Activated effector memory CD4-positive, alpha-beta T cell treated with anti-CD3 and anti-CD28 coated beads, Interleukin-2, amount 50 U/mL, for 16 hours (primary cell): Measurements from ENCODE around the gene HMCN2.
"Not testable (repeated sequence)": the region's sequence is repeated elsewhere in the genome, so short reads cannot be mapped to it uniquely, and the experiment has no call there.

ENCODE experiments used
- DNase-seq: peaks from one replicate; pipeline ENCODE4 v3.0.0-alpha.2; 2020

HMCN2 gene

DNA sequence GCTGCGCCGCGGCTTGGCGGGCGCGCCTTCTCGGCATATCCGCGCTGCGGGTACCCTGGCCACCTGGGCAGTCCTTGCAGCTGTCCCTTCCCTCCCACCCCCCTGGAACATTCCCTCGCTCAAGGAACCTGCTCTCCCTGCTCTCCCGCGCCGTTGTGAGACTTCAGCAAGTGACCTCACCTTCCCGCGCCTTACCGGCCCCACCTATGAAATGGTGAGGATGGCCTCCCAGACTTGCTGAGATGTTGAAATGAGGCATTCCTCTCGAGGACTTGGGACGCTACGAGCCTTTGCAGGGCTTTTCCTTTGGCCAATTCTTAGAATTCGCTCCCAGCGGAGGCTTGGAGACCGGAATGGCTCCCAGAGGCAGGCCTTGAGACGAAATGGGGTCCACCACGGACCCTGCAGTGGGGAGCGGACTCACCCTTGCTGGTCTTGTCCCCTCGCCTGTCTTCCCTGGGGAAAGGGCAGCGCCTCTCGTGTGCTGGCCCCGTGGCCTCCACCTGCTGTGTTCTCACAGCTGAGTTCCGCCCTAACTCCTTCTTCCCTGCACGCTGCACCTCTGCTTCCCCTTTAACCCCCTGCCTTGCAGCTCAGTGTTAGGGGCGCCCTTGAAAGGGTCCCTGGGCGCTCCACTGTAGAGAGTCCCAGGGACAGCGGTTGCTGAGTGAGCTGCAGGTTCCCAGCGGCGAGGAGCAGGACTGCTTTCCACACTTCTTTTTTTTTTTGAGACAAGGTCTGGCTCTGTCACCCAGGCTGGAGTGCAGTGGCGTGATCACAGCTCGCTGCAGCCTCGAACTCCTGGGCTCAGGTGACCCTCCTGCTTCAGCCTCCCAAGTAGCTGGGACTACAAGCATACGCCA is 907 bp downstream of the HMCN2 start:
- no peak for DNase-seq

DNA sequence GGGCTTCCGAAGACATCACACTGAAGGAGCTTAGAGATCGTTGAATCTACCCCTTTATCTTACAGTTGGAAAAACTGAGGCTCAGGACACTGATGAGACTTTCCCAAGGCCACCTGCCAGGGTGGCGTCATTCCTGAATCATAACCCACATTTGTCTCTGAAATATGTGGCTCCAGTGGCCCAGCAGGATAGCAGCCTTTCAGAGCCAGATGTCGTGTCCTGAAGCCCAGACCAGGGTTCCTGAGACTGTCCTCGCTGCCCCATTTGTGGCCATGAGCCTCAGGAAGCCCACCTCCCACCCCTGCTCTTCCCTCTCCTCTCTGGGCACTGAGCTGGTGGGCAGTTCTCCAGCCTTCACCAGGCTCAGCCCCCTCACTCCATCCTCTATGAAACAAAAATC is 2.4 kb downstream of the HMCN2 start:
- DNase-seq: no peak

DNA sequence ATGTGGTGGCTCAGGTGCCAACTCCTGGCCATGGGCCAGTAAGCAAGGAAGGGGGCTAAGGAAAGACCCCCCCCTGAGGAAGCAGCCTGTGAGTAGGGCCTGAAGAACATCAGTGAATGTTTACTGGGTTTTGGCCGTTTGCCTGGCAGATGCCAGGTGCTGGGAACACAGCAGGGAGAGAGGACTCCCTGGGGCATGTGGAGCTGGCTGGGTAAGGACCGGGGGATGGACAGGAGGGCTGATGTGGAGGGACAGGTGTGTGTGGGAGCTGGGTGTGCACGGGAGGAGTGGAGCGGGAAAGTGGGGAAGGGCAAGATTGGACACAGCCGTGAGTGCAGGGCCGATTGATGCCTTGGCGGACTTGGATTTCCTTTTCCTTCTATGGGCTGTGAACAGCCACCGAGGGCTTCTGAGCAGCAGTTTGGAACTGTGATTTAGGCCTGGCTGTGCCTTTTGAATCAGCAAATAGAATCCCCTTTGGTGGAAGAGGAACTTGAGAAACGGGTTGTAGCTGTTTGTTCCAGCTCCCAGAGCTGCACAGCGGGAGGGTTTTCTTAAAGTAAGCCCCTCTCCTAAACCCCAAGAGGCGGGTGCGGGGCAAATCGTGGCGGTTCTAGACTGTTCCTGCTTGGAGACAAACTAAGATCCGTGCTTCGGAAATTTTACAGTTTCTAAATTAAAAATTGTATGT is 3.1 kb downstream of the HMCN2 start:
- no peak for DNase-seq

DNA sequence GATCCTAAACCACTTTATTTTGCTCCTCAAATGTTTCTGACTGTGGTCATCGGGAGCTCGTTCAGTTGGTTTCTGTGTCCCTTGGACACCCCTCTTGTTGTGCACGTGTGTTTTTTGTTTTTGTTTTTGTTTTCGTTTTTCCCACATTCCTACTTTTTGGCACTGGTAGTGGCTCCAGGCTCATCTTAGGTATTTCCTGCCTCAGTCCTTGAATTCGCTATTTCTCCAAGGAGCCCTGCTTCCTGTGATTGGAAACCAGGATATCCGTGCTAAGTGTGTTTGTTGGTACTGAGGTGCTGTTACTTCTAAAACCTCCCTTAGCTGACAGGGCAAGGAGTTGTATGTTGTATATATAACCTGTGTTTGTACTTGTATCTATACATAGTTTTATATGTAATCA is 5.9 kb downstream of the HMCN2 start:
- no peak for DNase-seq

DNA sequence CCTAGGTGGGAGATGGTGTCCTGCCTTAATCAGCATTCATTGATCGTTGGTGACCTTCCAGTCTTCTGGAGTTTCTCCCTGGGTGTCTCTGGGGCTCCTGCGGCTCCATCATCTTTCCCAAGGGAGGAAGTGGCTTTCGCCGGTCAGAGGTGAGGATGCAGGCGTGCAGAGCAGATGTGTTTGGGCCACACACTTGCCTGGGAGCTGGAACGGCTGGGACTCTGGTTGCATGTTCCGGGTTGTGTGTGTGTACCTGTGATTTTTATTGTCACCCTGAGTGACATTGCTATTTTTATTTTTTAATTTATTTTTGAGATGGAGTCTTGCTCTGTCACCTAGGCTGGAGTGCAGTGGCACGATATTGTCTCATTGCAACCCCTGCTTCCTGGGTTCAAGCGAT is 9.6 kb downstream of the HMCN2 start:
- no peak for DNase-seq

DNA sequence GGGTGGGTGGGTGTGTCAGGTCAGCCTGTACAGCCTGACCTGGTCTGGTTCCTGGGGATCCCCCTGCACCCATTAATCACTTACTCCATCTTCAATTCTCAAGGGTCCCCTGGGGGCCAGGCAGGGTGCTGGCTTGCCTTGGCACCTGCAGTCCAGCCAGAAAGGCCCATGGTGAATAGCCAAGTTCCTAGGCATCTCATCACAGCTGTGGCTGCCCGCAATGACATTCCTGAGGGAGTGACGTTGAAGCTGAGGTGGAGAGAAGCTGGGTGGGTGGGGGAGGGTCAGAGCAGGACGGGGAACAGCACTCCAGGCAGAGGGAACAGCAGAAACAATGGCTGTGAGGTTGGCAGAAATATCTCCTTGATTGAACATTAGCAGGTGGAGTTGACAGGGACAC is 10.6 kb downstream of the HMCN2 start:
- DNase-seq: no peak

DNA sequence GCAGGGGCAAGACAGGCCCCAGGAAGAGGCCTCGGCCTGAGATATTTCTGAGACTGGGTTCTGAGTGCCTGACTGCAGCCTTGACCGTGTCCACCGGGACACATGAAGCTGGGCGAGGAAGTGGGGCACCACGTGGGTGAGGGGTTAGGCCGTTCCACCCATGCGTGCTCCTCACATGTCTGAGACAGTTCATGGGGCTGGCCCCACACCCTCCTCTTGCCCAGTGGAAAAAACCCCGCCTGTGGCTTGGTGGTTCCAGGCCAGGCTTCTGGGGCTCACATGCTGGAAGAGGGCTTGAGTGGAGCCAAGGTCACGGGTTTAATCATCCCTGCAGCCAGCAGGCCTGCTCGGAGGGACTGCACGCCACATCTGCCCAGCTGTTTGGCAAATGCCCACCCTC is 11.4 kb downstream of the HMCN2 start:
- no peak for DNase-seq

DNA sequence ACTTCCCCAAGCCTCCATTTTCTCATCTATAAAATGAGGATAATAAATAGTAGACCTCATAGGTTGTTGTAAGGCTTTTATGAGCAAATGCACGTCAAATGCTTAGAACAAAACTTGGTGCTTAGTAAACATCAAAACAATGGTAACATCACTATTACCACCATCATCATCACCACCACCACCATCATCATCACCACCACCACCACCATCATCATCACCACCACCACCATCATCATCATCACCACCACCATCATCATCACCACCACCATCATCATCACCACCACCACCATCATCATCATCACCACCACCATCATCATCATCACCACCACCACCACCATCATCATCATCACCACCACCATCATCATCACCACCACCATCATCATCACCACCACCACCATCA is 12.0 kb downstream of the HMCN2 start:
- DNase-seq: not testable (repeated sequence)

DNA sequence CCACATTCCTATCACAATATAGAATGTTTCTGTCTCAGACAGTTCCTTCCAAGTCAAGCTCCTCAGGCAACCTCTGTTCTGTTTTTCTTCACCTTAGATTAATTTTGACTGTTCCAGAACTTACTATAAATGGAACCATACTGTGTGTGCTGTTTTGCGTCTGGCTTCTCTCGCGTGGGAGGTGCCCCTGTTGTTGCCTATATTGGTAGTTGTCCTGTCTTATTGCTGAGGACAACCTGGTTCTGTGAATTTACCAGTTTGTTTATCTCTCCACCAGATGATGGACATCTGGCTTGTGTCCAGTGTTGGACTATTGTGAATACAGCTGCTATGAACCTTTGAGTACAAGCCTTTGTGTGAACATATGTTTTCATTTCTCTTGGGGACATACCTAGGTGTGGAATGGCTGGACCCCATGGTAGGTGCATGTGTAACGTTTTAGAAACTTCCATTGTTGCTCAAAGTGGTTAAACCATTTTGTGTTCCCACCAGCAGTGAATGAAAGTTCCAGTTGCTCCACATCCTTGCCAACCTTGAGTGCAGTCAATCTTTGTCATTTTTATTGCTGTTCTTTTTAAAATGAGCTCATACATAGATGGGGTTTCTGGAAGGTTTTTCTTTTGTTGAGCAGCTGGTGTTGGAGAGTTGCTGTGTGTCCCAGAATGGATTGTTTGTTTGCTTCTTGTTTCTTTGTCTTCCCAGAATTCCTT is 18.1 kb downstream of the HMCN2 start:
- DNase-seq: no peak

DNA sequence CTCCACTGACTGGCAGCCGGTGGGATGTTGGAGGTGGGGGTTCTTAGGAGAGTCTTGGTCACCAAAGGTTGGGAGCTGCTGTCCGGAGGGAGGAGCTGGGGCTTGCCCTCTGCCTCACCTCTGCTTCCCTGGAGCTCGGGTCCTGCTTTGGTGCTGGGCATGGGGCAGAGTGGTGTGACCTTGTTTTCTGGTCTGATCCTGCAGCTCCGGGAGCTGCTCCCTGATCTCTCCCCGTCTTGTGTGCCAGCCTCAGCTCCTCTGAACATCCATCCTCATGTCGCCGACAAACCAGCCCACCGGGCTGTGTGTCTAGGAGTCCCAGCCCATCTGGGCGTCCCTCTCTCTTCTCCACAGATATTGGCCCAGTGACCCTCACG is 18.7 kb downstream of the HMCN2 start:
- DNase-seq: no peak

DNA sequence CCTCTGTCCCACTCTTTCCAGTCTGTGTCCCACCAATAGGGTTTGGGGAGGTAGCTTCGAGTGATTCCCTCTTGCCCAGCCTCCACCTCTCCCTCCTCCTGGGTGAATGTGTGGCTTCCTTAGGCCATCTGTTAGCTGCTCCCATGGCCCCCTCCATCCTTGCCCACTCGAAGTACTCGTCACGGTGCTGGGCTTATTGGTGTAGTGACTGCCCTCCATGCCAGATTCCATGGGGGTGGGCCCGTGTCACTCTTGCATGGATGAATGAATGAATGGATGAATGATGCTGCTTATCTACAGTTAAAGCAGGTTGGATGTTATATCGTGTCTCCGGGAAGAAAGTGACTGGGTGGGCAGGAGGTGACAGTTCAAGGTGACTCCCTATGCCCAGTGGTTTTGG is 19.1 kb downstream of the HMCN2 start:
- DNase-seq: no peak

DNA sequence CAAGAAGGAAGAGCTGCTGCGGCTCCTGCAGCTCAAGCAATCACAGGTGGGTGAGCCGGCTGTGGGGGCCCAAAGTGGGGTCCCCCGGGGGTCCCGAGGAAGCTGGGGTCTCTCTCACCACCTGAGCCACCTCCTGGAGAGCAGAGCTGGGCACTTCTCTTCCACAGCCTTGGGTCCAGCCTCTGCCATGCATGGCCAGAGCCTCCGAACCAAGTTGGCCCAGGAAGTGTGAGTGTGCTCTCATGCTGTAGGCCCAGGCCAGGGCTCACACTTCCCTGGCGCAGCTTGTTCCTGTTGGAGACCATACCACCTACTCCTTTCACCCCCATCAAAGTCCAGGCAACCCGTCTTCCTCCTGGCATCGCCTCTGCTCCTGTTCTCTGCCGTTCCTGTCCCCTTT is 19.7 kb downstream of the HMCN2 start:
- DNase-seq: no peak

DNA sequence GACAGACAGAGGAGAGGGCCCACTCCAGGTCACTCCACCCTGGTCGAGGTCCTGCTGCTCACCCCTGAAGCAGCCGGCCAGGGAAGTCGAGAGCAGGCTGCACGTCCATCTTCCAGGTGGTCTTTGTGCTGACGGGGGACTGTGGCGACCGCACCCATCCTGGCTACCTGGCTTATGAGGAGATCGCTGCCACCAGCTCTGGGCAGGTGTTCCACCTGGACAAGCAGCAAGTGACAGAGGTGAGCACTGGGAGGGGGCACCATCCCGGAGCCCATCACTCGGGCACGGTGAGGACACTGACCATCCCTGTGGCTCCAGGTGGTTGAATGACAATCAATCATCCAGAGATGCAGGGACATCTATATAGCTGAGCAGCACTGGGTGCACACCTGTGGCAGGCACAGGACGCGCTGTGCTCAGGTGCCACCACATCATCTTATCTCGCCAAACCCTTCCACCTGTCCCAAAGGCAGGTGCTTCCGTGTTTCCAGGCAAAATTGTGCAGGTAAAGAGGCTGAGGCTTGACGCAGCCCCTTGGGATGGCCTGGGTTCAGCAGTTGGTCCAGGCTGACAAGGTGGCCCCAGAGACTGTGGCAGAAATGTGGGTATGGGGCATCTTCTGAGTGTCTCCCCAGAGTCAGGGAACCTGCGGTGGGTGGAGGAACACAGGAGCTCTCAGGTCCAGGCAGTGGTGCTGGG is 20.7 kb downstream of the HMCN2 start:
- DNase-seq: no peak

DNA sequence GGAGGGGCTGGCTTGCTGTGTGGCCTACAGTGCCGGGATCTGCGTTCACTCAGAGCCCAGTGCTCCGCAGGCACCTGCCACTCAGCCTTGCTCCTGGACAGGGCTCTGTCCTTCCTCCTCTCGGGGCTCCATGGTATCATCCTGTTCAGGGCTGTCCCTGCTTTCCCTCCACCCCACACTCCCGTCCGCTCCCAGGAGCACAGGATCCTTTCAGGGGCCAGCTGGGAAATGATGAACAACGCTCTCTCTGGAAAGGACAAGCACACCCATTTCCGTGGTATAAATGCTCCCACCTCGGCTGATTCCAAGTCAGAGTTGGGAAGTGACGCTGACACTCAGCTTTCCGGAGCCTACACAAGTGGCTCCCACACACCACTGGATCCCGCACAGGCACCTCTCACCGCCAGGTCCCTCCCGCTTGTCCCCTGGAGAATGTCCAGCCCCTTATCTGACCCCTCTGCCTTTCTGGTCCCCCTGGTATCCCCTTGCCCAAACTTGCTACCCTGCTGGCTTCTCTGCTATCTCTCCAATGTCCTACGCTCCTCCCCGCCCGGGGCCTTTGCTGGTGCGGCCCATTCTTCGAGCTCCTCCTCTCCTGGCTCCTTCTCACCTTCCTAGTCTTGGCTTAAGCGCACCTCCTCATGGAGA is 21.3 kb downstream of the HMCN2 start:
- DNase-seq: no peak

DNA sequence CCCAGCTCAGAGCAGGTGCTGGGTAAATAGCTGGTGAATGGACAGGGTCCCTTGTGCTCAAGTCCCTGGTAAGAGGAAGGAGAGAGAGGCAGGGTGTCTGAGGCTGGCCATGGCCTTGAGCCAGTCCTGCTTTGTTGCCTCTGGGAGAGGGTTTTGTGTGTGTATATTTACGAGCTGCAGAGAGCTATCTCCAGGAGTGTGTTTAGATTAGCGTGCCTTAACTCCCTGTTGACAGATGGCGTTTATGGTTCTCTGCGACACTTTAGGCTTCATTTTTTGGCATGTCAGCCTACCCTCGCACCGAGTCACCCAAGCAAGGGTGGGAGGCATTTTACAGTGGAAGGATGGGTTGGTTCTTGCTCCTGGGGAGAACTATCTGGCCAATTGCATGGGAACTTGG is 22.2 kb downstream of the HMCN2 start:
- DNase-seq: no peak

DNA sequence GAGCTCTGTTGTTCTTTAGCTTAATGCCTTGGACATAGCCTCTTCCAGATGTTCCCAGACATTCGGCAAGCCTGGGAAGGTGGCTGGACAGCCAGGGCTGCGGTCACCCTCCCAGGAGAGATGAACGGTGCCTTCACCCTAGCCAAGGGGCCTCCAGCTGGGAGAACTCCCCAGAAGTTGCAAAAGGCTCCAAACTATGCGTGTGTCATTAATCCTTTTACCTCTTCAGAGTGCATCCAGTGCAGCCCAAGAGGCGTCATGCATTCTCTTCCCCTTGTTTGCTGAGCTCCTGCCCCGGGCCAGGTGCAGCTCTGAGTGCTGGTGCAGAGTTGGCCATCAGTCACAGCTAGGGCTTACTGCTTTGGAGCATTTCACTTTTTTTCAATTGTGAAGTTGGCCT is 22.8 kb downstream of the HMCN2 start:
- peak; percentile 17 for DNase-seq

DNA sequence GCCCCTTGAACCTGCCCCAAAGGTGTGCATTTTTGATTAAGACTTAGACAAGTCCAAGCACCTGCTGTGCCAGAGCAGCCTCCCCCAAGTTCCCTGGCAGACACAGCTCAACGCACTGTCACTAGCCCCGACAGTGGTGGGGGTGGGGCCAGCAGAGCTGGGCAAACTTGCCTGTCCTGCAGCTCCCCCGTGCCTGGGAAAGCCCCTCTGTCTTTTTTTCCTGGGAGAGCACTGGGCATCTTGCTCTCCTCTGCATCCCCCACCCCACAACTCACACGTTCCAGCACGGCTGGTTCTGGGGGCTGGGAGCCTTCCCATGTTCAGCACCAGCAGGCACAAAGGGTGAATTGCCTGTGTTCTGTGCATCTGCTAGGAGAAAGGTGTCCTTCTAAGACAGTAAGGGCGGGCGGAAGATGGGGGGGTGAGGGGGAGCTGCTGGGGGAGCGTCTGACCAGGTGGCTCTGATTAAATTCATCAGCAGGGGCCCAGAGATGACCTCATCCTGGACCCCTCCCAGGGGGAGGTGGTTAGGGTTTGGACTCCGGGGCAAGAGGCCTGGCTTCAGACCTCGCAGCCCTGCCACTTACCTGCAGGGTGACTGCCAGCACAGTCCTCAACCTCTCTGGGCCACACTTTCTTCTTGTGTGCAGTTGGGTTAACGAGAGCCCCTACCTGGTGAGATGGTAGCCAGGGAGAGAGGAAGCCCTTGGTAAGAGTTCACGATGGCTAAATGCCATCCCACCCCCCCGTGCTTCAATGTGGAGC is 23.5 kb downstream of the HMCN2 start:
- DNase-seq: peak; percentile 52

DNA sequence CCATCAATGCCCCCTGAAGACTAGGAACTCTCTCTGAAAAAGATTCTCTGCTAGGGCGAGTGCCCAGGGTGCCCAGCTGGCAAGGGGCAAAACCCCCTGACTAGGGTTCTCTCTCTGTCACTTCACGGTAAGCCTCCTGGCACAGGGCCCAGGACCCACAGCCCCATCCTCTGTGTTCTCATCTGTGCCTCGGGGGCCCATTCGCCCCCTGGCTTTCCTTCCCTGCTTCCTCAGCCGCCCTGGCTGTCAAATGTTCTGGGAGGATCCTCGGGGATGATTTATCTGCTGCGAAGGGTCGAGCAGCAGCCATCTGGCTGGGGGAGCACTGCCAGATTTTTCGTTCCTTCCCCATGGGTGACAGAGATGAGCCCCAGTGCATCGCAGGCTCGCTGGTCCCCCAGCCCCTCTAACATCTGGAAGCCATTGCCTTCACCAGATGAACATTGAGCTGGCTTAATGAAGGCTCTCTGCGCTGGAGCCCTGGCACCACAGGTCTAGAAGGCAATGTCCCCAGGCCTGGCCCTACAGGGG is 24.2 kb downstream of the HMCN2 start:
- DNase-seq: peak; percentile 43

DNA sequence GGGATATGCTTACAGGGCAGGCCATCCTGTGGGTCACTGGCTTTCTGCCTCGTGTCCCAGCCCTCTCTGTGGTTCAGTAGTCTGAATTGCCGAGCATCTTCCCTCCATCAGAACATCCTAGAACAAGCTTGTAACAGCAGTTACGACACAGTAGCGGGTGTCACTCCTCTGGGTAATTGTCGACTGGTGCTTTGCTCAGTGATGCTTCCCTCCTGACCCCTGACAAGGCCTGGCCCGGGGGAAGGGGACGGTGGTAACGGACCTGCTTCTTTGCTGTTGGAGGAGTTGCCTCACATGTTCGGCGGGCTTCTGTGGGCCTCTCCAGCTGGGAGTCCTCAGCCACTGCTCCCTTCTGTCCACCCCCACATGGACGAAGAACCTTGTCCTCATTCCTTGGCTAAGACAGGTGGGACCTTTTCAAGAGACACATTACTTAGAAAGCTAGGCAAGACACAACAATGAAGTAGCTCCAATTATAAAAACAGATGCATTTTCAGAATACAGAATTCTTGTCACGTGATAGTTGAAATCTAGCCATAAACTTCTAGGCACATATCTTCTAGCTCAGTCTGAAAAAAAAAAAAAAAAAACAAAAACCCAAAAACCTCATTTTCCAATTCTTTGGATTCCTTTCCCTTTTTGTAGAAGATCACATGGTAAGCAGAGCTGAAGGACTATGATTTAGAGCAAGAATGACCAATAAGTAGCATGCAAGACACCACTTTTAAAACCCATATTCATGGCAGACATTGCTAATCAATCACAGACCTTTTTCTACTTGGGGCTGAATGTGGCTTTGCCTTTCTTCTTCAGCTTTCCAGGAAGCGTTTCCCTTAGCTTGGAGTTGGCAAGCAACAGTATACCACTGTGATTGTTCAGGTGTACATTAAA is 25.0 kb downstream of the HMCN2 start:
- DNase-seq: peak; percentile 57

DNA sequence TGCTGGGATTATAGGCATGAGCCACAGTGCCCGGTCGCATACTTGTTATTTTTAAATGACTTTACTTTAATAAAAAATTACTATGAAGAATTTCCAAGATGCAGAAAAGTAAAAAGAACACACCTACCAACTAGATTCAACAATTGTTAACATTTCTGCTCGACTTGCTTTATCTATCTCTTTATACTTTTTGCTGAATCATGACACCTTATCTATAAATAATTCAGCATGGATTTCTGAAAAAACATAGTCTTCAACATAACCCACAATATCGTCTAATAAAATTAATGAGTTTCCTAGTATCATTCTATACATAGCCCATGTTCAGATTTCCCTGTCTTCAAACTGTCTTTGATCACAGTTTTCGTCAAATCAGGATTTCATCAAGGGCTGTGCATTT is 25.9 kb downstream of the HMCN2 start:
- DNase-seq: no peak

DNA sequence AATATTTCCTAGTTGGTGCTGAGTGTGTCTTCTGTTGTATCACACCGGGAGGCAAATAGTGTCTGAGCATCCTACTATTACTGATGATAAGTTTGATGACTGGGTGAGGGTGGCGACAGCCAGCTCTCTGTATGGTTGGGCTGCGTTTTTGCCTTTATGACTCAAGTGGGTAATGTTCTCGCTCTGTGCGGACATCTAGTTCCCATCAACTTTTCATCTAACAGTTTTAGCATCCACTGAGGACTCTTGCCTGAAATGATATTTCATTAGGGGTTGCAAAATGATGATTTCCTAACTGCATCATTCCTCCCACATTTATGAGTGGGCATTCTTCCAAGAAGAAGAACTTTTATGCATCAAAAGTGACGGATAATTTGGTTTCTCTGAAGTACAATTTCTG is 26.5 kb downstream of the HMCN2 start:
- DNase-seq: no peak
